HG03103 (cell line): ENCODE results near the gene PPM1M.

Experiments used
- ATAC-seq: cut with Tn5 transposase; IDR thresholded peaks from one replicate; pipeline ENCODE4 v1.9.1; 2021; ENCODE audit warnings: low read depth; ENCODE audit not compliant: unreplicated experiment

PPM1M gene

GRCh38 chr3:52292247-52293065 lies 46.9 kb downstream of the PPM1M start:
- ATAC-seq, result no peak

- no peak for ATAC-seq
Measured at GRCh38 chr3:52293491-52294319, 48.1 kb downstream of the PPM1M start.

- ATAC-seq, result no peak
Measured at GRCh38 chr3:52294320-52295150, 49.0 kb downstream of the PPM1M start.

- ATAC-seq, result no peak
Measured at GRCh38 chr3:52295671-52296208, 50.2 kb downstream of the PPM1M start.

- ATAC-seq, result no peak
Measured at GRCh38 chr3:52297242-52298148, 51.9 kb downstream of the PPM1M start.

GRCh38 chr3:52298149-52299098 lies 52.9 kb downstream of the PPM1M start:
- ATAC-seq, result no peak

- no peak for ATAC-seq
Measured at GRCh38 chr3:52299247-52299878, 53.8 kb downstream of the PPM1M start.
